ENCODE measurements around the gene KRTAP10-7. TPM values are rescaled to one million over a fixed set of nuclear protein-coding genes. Genes with fewer than 3 reads are reported as not detected.

KRTAP10-7 gene
- total RNA-seq, 1 experiment from 2014 or later: not detected

GRCh38 chr21:44617071-44617501 is 16.7 kb downstream of the KRTAP10-7 start:
- no peaks in the 10 kb centered on the region for H3K23me2 ChIP-seq (ENCODE audit: insufficient read length, low read depth, low read length, poor library complexity, severe bottlenecking)
- H2BK5ac ChIP-seq (ENCODE audit: insufficient read length, low read length): no peak overlapping the region
- H3K79me2 ChIP-seq (ENCODE audit: insufficient read depth, low read length): no peaks in the 10 kb centered on the region
- H3K9ac ChIP-seq (ENCODE audit: extremely low read depth, insufficient read length, low read length): no peak overlapping the region
- H3K79me1 ChIP-seq (ENCODE audit: insufficient read depth, low read depth, low read length, poor library complexity, severe bottlenecking): no peaks in the 10 kb centered on the region
- H3K9me3 Mint-ChIP-seq: peaks cover 27 to 33% of the 10 kb centered on the region in 2 experiments
- H2BK12ac ChIP-seq (ENCODE audit: insufficient read length, low read depth, low read length): no peak overlapping the region
- H3K4me1 Mint-ChIP-seq: peaks cover 27% of the 10 kb centered on the region in 2 experiments
- peaks cover 4% of the 10 kb centered on the region for H3K9me3 ChIP-seq (ENCODE audit: control insufficient read depth, low read depth, low read length)
- H3K4ac ChIP-seq (ENCODE audit: low read depth, low read length): no peak overlapping the region
- no peak overlapping the region for H2BK20ac ChIP-seq (ENCODE audit: low read depth, low read length, poor library complexity, severe bottlenecking)
- no peak for DNase-seq
- no peaks in the 10 kb centered on the region for H4K20me1 ChIP-seq (ENCODE audit: control insufficient read depth, insufficient read depth, insufficient read length)
- H2BK120ac ChIP-seq (ENCODE audit: low read depth, low read length, poor library complexity, severe bottlenecking): no peak overlapping the region
- no peak overlapping the region for H3T11ph ChIP-seq (ENCODE audit: low read length)
- no peak overlapping the region for H2AK5ac ChIP-seq (ENCODE audit: insufficient read length, low read length)
- H3K27me3 ChIP-seq (ENCODE audit: insufficient read depth, low read length): no peaks in the 10 kb centered on the region
- H2BK15ac ChIP-seq (ENCODE audit: low read depth, low read length): no peak overlapping the region
- H4K8ac ChIP-seq (replicated peaks; ENCODE audit: insufficient read length, low read depth, low read length): no peak overlapping the region
- no peak overlapping the region for H2AFZ ChIP-seq (ENCODE audit: low read length)
- peaks cover 2% of the 10 kb centered on the region for H3K27me3 Mint-ChIP-seq (ENCODE audit: low read depth)
- WGBS (ENCODE audit: extremely low coverage, insufficient read length, low lambda C conversion rate): no CpG with 5 or more reads among the region's 8 CpGs
- H3K4me1 ChIP-seq (ENCODE audit: insufficient read depth, low read length): no peaks in the 10 kb centered on the region
- no peak overlapping the region for H3K23ac ChIP-seq (ENCODE audit: insufficient read length, low read depth, low read length)
- no peak overlapping the region; a peak in 1 of 5 replicates for H3K4me3 Mint-ChIP-seq
- no peak overlapping the region for H3K18ac ChIP-seq (ENCODE audit: insufficient read length, low read depth, low read length)
- no peak overlapping the region for H3K4me2 ChIP-seq (ENCODE audit: insufficient read depth, insufficient read length, low read length)
- H3K27ac Mint-ChIP-seq: peak overlapping the region in 2 of 3 experiments; percentile 53 to 75; a peak in 4 of 7 replicates
- H3K14ac ChIP-seq (ENCODE audit: insufficient read depth, low read length): peak overlapping the region; percentile 9; the same call in 1 of the 2 replicates
- H4K91ac ChIP-seq (ENCODE audit: insufficient read length, low read depth, low read length): no peak overlapping the region
- H4K5ac ChIP-seq (ENCODE audit: insufficient read length, low read depth, low read length): no peak overlapping the region
- no peak overlapping the region for H3K27ac ChIP-seq (ENCODE audit: insufficient read length, low read depth, low read length)
- peaks cover 5 to 22% (median 18%) of the 10 kb centered on the region in 3 experiments for H3K36me3 Mint-ChIP-seq (ENCODE audit: insufficient read depth in 1 of 3, low read depth in 3 of 3)
- no peak overlapping the region for H3K56ac ChIP-seq (ENCODE audit: insufficient read length, low read depth, low read length)
- TF ChIP-seq CTCF (conservative IDR thresholded peaks at IDR 0.05): 0 out of 3 replicates have a peak, but pooled peaks have one; percentile 22

All from H9 (cell line).